ENCODE results near the gene NME1.

GRCh38 chr17:51118330-51119195 lies 34.8 kb upstream of the NME1 start:
- TF ChIP-seq CTCF (IDR thresholded peaks at IDR 0.05; ENCODE audit: poor library complexity, severe bottlenecking), result no peak
- no peak for TF ChIP-seq SMC3 (conservative IDR thresholded peaks at IDR 0.05; ENCODE audit: poor library complexity)
- TF ChIP-seq TAF1 (IDR thresholded peaks at IDR 0.05; ENCODE audit: low read depth), result no peak
- TF ChIP-seq RAD21 (conservative IDR thresholded peaks at IDR 0.05), result no peak

All from neural cell (in vitro differentiated cells).